Measurements from ENCODE around the gene FAM78B. TPM values are rescaled to one million over a fixed set of nuclear protein-coding genes. Genes with fewer than 3 reads are reported as not detected.

FAM78B gene
- total and polyA plus RNA-seq, 2 donors (not counting 3 experiments of a cell fraction or from before 2014, with no cell fraction given): 0.10 TPM; not detected in 1

- CTCF ChIA-PET: no interaction called here
- H3K79me2 ChIP-seq (ENCODE audit: control insufficient read depth, insufficient read depth, low read length): no peaks in the 10 kb centered on the region
- BruUV-seq (replicated peaks): no TSS peak
Observed at GRCh38 chr1:166190400-166190799, 23.6 kb upstream of the FAM78B start.

More at GRCh38 chr1:166190400-166190799, 23.6 kb upstream of the FAM78B start:
- H3K36me3 ChIP-seq (ENCODE audit: control insufficient read depth in 2 of 2, extremely low read depth in 1 of 2, insufficient read depth in 2 of 2, low read length in 2 of 2): no peaks in the 10 kb centered on the region
- no peaks in the 10 kb centered on the region for H3K9me3 ChIP-seq (replicated peaks; ENCODE audit: control insufficient read depth, insufficient read depth, low read length)
- DNase-seq (ENCODE audit: low read depth, low spot score) (no peak), FAIRE-seq (no peak)
- H3K27ac ChIP-seq (ENCODE audit: insufficient read depth, low read depth, low read length): no peak overlapping the region
- no peaks in the 10 kb centered on the region for H3K4me1 ChIP-seq (ENCODE audit: control insufficient read depth, extremely low read depth, insufficient read depth, low read length)
- H2AFZ ChIP-seq (ENCODE audit: low read depth, low read length): no peak overlapping the region
- intact Hi-C loops (cut with micrococcal nuclease): no loop called here
- H3K9me1 ChIP-seq (replicated peaks; ENCODE audit: control insufficient read depth, extremely low read depth, insufficient read depth, low read length): no peaks in the 10 kb centered on the region
- no peaks in the 10 kb centered on the region for H3K27me3 ChIP-seq (ENCODE audit: control insufficient read depth in 2 of 2, insufficient read depth in 2 of 2, low read length in 2 of 2)
- TF ChIP-seq GATA2 (IDR thresholded peaks at IDR 0.05; ENCODE audit: insufficient read depth, insufficient read length, low read depth, low read length): no peak
- TF ChIP-seq EZH2 (IDR thresholded peaks at IDR 0.05; ENCODE audit: borderline replicate concordance, low read depth, low read length, severe bottlenecking): no peak
- no peak for TF ChIP-seq CTCF (IDR thresholded peaks at IDR 0.05; ENCODE audit: extremely low read depth in 1 of 2, insufficient read depth in 1 of 2, low read depth in 1 of 2, low read length in 2 of 2)
- TF ChIP-seq MYC (IDR thresholded peaks at IDR 0.05; ENCODE audit: low read depth, low read length): no peak
- no peak for TF ChIP-seq FOS (IDR thresholded peaks at IDR 0.05; ENCODE audit: borderline replicate concordance, insufficient read depth, low read length)
- no peak for TF ChIP-seq POLR2AphosphoS5 (IDR thresholded peaks at IDR 0.05; ENCODE audit: insufficient read depth, low read depth, low read length)
- no peak for TF ChIP-seq POLR2A (IDR thresholded peaks at IDR 0.05; ENCODE audit: low read depth, low read length)
- no peak for TF ChIP-seq JUN (IDR thresholded peaks at IDR 0.05; ENCODE audit: borderline replicate concordance, insufficient read depth, insufficient read length, low read depth)
- TF ChIP-seq MAX (IDR thresholded peaks at IDR 0.05; ENCODE audit: insufficient read depth, insufficient read length): no peak
- no peak overlapping the region for H3K9ac ChIP-seq (replicated peaks; ENCODE audit: extremely low read depth, insufficient read depth, low read length)
- H3K4me2 ChIP-seq (ENCODE audit: insufficient read depth, low read length): no peak overlapping the region
- dilution Hi-C loops (cut with MboI; ENCODE audit: extremely low pct_ligation_motif_present, low sequenced_read_pairs): no loop called here
- no peaks in the 10 kb centered on the region for H4K20me1 ChIP-seq (replicated peaks; ENCODE audit: control insufficient read depth, extremely low read depth, insufficient read depth, low read length)
- POLR2A ChIA-PET: no interaction called here
- no peak overlapping the region for H3K4me3 ChIP-seq (replicated peaks in 1 of 3; ENCODE audit: insufficient read depth in 1 of 3, low read depth in 1 of 3, low read length in 3 of 3)
